PFSK-1 (cell line): Measurements from ENCODE around the gene KSR1.

ENCODE experiments used
- POLR2AphosphoS5 ChIP-seq: IDR thresholded peaks from 2 replicates; pipeline ENCODE4 v1.6.1; 2012; ENCODE audit warnings: low read depth, mild to moderate bottlenecking, control low read depth, low read length, moderate library complexity
- REST ChIP-seq, 2 experiments: IDR thresholded peaks; 2 replicates each; pipeline versions ENCODE4 v1.6.1 to v1.8.0; 2011 to 2012; ENCODE audit warnings: low read depth in 2 of 2, low read length in 2 of 2, control low read depth in 1 of 2, inconsistent platforms in 1 of 2, mild to moderate bottlenecking in 1 of 2, moderate library complexity in 1 of 2; ENCODE audit not compliant: insufficient read depth in 1 of 2
- SIN3A ChIP-seq: IDR thresholded peaks from 2 replicates; pipeline ENCODE4 v1.6.1; 2012; ENCODE audit warnings: mild to moderate bottlenecking, low read length, moderate library complexity, borderline replicate concordance; ENCODE audit not compliant: insufficient read depth
- TAF1 ChIP-seq: IDR thresholded peaks from 2 replicates; pipeline ENCODE4 v1.6.1; 2012; ENCODE audit warnings: low read length, control low read depth, borderline replicate concordance; ENCODE audit not compliant: insufficient read depth

- TF ChIP-seq POLR2AphosphoS5 = no peak
- no peak for TF ChIP-seq REST (IDR thresholded peaks at IDR 0.05; ENCODE audit: insufficient read depth in 1 of 2, low read depth in 2 of 2, low read length in 2 of 2)
- no peak for TF ChIP-seq TAF1
- TF ChIP-seq SIN3A = no peak
Measured at GRCh38 chr17:27667656-27668487, 211.6 kb downstream of the KSR1 start.
